GM21576 (cell line): ENCODE data around the gene IRF2BP2.

Experiments used
- ATAC-seq: cut with Tn5 transposase; IDR thresholded peaks from one replicate; pipeline ENCODE4 v1.9.1; 2021; ENCODE audit warnings: mild to moderate bottlenecking, moderate library complexity; ENCODE audit not compliant: unreplicated experiment

IRF2BP2 gene

DNA sequence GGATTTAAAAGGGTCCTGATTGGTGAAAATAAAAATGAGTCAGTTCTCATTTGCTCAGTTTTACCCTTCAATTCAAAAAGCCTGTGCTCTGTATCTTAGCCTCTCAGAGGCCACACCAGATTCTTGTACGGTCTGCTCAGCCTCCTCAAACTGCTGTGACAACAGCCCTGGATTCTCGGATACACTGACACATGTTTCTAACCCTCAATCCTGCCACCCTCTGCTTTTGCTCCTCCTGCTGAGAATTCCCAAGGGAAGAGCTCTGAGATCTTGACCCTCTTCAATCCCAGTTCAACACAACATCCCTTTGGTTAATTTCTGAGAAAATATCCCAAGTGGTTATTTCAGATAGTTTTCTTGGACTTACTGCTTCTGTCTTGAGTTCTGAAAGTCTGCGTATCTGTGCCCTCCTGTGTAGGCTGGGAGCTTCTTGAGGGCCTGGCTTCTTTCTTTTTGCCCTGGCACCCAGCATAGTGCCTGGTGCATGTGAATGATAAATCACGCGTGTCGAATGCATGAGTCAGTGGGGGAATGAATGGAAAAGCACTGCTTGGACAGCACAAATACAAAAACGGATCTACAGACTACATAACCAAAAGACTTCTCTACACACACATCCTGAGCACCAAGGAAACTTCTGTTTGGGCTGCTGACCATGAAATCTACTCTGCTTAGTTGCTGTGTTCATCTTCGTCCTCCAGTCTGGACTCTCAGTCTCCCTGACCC, 24.5 kb downstream of the IRF2BP2 start:
- ATAC-seq: no peak

- no peak for ATAC-seq
These were observed 25.1 kb downstream of the IRF2BP2 start for GRCh38 chr1:234584926-234585325.

DNA sequence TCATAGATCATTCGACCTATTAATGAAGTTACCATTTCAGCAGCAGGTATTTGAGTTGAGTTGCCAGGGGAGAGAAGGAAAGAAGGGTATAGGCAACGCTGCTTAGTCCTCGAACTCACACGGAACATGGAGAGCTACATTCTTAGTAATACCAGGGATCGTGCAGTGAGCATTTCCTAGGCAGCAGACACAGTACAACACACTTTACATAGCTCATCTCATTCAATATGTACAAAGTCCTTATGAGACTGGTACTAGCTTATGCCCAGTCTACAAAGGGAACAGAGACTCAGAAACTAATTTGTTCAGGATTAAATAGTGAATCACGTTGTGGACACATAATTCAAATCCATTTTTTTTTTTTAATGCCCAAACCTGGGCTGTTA, 25.6 kb downstream of the IRF2BP2 start:
- no peak for ATAC-seq

DNA sequence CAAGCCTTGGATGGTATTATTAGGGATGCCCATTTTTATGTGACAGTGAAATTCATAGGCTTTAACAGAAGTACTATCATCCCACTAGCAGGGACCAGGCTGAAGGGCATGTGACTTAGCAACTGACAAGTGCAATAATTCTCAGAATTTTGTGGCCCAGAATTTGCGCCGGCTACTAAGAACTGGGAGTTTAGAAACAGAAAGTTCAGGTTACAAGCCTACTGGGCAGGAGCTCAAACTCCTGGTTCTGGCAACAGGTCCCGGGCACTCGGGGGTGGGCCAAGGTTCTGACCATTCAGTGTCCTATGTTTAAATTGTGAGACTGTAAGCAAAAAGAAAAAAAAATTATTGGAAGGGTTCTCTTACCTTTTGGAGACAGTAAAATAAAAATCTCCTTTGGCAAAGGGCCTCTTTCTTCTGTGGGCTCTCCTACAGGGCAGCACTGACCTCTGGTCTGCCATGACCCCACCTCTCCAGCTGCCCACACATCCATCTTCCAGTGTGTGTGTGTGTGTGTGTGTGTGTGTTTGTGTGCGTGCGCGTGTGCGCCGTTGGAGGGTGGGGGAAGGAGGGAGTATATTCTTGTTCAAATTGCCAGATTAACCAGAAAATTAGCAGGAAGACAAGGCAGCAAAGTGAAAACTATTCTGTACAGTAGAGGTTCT, 26.1 kb downstream of the IRF2BP2 start:
- no peak for ATAC-seq

DNA sequence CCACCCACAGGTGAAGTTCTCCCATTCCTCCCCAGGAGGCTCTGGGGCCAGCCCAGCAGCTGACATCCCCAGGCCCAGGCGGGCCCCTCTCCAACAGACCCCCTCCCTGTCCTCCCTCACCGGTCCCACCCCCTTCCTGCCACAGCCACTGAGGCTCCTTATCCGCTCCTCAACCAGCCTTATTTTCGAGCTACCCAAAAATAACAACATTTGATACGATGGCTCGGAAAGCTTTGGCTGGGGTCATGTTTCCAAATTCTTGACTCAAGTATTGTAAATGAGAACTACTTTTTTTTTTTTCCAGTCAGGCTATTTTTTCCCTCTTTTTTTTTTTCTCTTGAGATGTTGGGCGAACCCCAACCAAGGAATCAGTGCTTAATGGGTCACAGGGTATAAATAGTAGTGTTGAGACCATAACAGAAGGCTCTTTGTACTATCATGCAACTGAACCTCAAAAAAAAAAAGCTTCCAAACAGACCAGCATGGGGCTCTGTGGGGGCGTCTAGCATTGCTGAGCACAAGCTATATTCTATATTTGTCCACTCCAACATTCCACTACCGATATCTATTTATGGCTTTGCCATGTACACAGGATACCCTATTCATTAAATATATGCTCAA, 27.2 kb downstream of the IRF2BP2 start:
- no peak for ATAC-seq

GRCh38 chr1:234582186-234582585, 27.8 kb downstream of the IRF2BP2 start:
- no peak for ATAC-seq

DNA sequence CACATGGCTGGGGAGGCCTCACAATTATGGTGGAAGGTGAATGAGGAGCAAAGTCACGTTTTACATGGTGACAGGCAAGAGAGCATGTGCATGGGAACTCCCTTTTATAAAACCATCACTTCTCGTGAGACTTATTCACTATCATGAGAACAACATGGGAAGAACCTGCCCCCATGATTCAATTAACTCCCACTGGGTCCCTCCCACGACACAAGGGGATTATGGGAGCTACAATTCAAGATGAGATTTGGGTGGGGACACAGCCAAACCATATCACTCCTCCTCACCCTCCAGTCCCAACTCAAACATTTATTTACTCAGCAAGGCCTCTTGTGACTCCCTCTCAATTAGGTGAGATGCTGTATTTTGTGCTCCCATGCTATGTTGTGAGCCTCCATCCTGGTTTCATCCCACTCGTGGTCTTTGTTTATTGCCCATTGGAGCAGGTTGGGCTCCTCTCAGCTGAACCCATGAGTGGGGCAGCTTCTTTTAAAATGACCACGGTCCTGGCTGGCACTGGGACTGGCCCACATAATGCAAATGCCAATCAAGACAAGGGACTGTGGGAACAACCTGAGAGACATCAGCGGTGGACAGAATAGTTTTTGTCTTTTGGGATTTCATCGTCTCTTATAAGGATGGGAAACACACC, 28.8 kb downstream of the IRF2BP2 start:
- no peak for ATAC-seq

- no peak for ATAC-seq
These were observed 30.0 kb downstream of the IRF2BP2 start for GRCh38 chr1:234579967-234580366.

GRCh38 chr1:234578735-234579134, 31.2 kb downstream of the IRF2BP2 start:
- ATAC-seq: no peak

GRCh38 chr1:234578087-234578486, 31.9 kb downstream of the IRF2BP2 start:
- no peak for ATAC-seq

- no peak for ATAC-seq
These were observed 36.2 kb downstream of the IRF2BP2 start for GRCh38 chr1:234573711-234574299.

DNA sequence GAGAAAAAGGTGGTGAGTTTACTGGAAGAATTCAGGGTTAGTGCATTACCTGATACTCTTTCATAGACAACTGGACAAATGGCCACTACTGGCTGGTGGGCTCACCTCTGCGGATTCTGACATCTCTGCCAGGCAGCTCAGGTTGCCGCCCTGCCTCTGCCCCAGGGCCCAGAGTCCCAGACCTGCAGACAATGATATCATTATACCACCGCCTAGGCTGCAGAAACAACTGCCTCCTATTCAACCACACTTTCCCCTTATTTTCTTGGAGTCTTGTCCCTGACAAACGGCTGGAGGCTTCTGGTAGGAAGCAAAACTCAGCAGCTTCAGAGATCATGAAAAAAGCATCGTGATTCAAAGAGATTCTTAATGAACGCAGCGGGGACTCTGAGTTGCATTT, 37.0 kb downstream of the IRF2BP2 start:
- no peak for ATAC-seq

DNA sequence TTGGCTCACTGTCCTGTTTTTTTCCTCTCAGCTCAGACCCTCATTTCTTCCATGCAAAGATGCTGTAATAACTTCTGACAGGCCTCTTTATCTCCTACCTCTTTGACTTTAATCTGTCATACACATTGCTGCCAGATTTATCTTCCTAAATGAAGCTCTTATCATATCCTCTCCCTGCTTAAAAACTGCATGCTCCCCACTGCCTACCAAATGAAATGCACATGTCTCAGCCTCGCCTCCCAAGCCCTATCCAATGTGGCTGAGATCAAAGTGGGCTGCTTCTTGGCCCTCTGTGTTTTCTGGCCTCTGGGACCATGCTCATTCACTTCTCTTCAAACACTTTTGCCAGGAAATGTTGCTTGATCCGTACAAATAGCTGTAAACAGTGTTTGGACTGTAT, 38.3 kb downstream of the IRF2BP2 start:
- no peak for ATAC-seq

- ATAC-seq: no peak
These were observed 39.5 kb downstream of the IRF2BP2 start for GRCh38 chr1:234570329-234571120.

DNA sequence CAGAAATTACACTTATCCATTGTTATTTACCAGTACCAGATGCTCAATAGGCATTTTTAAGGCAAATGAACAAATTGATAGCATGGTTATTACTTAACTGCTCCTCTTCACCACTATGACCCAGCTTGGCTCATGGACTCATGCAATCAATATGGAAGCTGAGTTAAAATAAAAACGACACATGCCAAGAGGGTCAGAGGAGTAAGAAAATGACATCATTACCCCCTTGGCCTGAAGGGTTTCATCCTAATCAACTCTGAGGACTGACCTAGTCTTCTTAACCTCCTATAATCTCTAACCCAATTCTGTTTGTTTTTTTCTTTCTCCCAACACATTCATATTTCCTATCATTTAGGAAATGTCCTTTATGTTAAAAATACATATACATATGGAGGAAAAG, 41.6 kb downstream of the IRF2BP2 start:
- no peak for ATAC-seq

DNA sequence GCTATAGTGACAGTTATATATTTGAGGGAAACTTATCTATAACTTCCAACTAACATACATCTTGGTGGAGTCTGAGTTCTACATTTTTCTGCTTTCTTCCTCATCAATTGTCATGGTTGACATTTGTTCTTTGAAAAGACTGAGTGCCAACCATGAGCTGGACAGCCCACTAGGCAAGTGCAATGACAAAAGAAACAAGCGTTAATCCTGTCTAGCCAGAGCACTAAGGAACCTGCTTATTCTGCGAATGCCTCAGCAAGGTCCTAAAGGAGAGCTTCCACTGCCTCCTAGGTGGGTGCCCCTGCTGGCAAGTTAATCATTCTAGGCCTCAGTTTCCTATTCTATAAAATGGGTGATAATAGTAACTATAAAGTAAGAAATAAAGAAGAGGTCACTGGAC, 44.8 kb downstream of the IRF2BP2 start:
- no peak for ATAC-seq

DNA sequence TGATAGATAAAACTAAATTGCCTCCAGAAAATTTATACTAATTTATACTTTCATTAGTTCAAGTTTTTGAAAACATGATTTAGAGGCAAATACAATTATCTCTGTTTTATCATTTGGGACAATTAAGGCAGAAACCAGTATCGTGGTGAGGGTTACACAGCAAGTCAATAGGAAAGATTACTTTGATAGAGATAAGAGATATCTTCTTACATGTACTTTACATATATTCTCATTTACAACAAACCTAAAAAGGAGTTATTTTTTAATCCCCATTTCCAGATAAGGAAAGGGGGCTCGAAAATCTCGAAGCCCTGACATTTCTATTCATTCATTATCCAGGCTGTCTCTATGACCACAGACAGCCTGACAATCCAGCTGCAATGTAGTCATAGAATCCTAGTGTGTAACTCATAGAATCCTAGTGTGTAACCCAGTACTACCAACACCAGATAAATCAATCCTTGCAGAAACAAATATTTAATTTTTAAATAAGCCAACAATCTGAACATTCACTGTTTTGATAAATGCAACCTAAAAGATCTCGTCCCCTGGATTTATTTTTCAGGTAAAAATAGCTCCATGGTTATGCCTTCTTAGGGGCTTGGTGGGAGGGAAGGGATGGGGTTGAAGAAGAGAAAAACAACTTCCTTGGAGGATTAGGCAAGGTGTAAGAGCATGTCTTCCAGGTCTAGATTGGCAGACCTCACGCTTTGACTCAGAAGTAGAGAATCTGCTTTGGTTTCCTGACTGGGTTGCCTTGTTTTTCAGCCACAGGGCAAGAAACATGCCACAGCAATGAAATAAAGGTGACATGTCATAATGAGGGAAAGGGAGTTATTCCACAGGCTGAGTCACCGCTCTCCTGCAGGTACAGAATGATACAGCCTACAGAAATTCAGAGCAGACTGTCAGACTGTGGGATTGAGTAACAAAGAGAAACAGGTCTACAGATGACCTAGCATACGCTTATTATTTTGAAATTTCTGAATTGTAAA, 45.6 kb downstream of the IRF2BP2 start:
- no peak for ATAC-seq

DNA sequence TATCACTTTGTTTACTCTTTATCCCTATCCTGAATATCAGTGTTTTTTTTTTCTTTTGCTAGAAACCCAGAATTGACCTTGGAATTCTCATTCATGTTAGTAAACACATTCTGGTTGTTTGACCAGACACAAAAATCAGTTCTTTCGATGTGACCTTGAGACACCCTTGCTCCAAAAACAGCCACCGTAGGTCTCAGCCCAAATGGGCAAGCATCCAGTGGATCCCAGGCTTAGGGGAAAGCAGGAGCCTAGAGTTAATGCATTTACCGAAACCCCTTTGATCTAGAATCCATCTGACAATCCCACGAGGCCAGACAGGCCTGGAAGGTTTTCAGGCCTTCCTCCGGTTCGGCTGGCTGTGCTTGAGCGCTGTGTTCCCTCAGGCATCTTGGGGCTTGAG, 47.6 kb downstream of the IRF2BP2 start:
- no peak for ATAC-seq

DNA sequence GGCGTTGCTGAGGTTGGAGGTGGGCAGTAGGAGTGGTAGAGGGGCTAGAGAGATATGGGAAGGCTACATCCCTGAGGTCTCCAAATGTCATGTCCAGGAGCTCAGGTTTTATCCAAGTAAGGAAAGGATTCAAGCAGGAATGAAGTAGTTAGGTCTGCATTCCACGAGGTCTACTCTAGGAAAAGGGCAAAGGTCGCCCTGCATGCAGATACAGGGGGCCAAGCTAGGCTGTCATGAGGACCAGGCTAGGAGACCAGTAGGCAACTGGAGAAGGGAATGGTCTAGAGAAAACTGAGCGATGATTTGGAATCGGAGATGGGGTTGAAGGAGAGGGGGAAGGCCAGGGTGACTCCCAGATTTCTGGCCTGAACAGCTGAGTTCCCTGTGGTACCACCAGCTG, 48.7 kb downstream of the IRF2BP2 start:
- ATAC-seq: no peak
